Activated gamma-delta T cell treated with Interleukin-2 at 50 U/mL for 16 hours (primary cell): ENCODE measurements around the gene NKAIN2.

ENCODE experiments used
- DNase-seq: peaks from one replicate; pipeline ENCODE4 v3.0.0-alpha.2; 2020

The NKAIN2 gene

GRCh38 chr6:123810214-123810613 is 6.5 kb downstream of the NKAIN2 start:
- DNase-seq, result no peak

GRCh38 chr6:123810948-123811347 is 7.3 kb downstream of the NKAIN2 start:
- DNase-seq, result no peak

- DNase-seq, result no peak
Observed at GRCh38 chr6:123811378-123811777, 7.7 kb downstream of the NKAIN2 start.

DNA sequence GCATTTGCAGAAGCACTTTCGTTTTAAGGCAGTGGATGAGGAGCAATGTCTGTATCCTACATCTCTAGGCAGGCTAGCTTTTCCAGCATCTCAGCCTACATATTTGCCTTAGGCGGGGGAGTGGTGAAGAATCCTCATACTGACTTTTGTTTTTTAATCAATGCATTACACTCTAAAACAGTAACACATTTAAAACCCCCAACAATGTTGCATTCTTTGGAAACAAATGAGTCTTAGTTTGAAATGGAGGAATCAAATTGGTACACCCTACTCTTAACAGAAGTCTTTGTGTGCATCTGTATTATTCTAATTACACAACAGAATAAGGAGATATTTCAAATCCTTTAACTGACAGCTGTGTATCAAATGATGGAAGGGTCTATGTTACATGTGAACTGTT is 9.0 kb downstream of the NKAIN2 start:
- no peak for DNase-seq

DNA sequence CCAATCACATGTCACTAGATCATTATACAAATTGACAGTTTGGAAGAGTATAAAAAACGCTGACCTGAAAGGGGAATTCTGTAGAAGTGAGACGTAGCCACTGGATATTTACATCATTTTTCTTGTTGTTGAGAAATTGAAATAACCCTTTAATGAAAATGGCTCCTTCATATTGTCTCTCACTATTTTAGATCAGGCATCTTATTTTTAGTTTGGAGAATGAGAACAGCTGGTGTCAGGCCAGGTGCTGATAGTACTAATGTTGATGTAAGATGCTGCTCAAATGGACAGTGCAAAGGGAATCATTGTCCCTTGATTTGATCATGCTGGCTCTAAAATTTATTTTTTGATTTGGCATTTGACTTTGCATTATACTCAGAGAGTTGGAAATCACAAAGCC is 17.4 kb downstream of the NKAIN2 start:
- DNase-seq, result no peak

- DNase-seq, result no peak
Observed at GRCh38 chr6:123829302-123829953, 25.8 kb downstream of the NKAIN2 start.

DNA sequence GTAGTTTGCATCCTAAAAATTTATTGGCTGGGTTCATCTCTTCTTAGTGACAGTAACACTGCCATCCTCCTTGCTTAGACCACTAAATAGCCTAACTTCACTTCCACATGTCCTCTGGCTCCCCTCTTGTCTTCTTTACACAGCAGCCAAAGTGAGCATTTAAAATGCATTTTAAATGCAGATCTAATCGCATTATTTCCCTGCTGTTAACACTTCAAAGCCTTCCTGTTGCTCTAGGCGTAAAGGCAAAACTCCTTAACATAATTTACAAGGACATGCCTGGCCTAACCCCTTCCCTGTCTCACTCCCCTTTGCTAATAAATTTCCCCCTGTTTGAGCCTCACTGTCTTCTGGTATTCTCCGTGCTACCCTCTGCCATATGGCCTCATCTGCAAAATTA is 26.5 kb downstream of the NKAIN2 start:
- DNase-seq, result no peak

GRCh38 chr6:123838505-123839234 is 35.0 kb downstream of the NKAIN2 start:
- DNase-seq, result no peak

DNA sequence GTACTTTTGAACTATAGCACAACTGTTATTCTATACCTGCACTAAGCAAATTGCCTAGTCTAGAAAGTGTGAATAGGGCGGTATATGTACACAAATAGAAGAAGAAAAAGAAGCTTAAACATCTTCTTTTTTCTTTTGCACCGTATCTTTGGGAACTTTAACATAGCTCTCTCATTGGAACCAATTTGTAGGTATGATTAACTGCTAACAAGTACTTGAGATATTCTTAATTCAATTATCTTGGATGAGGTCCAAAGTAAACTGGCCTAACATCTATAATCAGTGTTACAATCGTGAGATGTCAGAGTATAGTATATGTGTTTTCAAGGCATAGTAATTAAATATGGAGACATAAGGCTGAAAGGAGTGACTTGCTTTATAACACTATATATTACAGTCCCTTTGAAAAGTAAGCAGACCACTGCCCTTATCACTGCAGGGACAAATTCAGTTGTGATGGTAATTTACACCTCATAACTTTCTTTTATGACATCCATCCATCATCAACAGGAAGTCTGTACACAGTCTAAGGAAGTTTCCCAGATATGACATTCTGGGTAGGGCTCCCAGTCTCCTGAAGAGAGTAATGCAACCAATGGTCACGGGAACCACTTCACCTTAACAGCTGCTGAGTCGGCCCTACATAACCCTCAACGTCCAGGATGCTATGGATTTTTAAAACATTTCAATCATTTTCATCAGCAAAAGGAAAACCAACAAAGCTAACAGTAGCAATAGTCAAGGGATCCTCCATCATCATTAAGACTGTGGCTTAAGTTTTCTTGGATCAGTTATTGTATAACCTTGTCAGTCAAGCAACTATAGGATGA is 37.6 kb downstream of the NKAIN2 start:
- DNase-seq, result no peak

- DNase-seq, result no peak
Observed at GRCh38 chr6:123844011-123844410, 40.3 kb downstream of the NKAIN2 start.

DNA sequence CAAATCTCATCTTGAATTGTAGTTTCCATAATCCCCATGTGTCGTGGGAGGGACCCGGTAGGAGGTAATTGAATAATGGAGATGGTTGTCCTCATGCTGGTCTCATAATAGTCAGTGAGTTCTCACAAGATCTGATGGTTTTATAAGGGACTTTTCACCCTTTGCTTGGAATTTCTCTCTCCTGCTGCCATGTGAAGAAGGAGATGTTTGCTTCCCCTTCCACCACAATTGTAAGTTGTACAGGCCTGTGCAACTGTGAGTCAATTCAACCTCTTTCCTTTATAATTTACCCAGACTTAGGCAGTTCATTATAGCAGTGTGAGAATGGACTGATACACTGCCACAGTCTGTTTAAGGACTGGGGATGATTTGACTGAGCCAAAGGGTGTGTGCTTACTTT is 44.7 kb downstream of the NKAIN2 start:
- DNase-seq, result no peak

GRCh38 chr6:123849406-123849805 is 45.7 kb downstream of the NKAIN2 start:
- DNase-seq, result no peak

DNA sequence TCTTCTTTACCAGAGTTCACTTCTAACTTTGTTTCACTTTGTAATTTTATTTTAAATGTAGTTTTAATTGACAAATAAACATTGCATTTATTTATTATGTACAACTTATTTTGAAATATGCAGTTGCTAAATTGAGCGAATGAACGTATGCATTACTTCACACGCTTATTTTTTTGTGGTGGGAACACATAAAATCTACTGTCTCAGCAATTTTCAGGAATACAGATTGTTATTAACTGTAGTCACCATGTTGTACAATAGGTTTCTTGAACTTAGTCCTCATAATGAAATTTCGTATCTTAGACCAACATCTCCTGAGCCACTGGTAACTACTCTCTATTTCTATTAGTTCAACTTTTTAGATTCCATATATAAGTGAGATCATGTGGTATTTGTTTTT is 46.9 kb downstream of the NKAIN2 start:
- no peak for DNase-seq

DNA sequence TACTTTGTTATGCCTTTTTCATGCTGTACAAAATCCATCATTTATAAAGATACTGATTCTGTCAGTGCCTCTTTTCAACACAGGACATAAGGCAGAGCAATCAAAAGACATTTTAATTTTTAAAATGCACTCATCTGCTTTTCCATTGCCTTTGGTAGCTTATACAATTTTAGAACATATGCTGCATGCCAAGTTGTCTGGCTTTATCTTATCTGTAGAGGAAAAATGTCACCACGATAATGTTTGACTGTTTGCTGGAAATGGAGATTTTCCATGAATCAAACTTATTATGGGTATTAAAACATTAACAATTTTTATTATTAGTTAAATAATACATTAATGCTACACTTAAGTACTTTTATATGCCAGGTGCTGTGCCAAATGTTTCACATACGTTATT is 50.5 kb downstream of the NKAIN2 start:
- no peak for DNase-seq

GRCh38 chr6:123855506-123855905 is 51.8 kb downstream of the NKAIN2 start:
- no peak for DNase-seq

GRCh38 chr6:123859291-123859690 is 55.6 kb downstream of the NKAIN2 start:
- DNase-seq, result no peak

- DNase-seq, result no peak
Observed at GRCh38 chr6:123869334-123869733, 65.7 kb downstream of the NKAIN2 start.

- DNase-seq, result no peak
Observed at GRCh38 chr6:123873974-123874373, 70.3 kb downstream of the NKAIN2 start.

GRCh38 chr6:123875784-123876183 is 72.1 kb downstream of the NKAIN2 start:
- DNase-seq, result no peak

DNA sequence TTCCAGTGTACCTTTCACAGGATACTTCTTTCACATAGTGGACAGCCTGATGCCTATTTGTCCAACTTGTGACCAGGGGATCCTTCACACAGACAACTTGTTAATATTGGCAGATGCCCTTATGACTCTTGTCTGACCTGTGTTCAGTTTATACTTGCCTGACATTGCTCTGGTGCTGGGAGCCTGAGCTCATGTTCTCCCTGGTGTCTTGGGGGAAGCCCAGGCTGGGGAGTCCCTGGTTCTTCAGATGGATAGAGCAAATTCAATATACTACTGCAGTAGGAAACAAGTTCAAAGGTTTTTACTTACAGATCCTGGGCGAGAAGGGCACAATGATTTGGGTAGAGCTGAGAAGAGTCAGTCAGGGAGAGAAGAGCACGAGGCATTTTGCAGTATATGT is 76.1 kb downstream of the NKAIN2 start:
- DNase-seq, result no peak

- DNase-seq, result no peak
Observed at GRCh38 chr6:123888771-123889513, 85.3 kb downstream of the NKAIN2 start.

DNA sequence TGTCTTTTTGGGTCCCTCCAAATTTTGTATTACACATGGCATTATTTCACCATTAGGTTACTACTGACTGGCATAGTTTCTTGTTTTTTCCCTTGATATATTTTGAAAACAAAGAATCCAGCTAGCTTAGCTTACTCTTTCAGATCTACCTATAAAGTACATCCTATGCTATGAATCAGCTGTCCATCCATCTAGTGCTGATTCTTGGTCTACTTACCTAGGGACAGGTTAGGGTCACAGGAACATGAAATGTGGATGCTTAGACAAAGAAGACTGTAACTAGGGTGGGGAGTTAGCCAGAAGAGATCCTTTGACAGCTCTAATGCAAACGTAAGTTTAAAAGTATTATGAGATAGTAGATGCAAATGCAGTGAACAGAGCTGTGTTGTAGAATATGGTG is 91.7 kb downstream of the NKAIN2 start:
- DNase-seq, result no peak

GRCh38 chr6:123895806-123896205 is 92.1 kb downstream of the NKAIN2 start:
- DNase-seq, result no peak
